K562 (cell line): Measurements from ENCODE around the gene GADD45B. TPM values are rescaled to one million over a fixed set of nuclear protein-coding genes. Genes with fewer than 3 reads are reported as not detected.

ENCODE experiments used
- ATAC-seq: fragments of 200-7000 bp; cut with Tn5 transposase; 3 replicates; pipeline ENCODE4 v1.9.1; 2020; ENCODE audit warnings: moderate library complexity
- BruUV-seq: library from RNA; stranded (reverse); fragments of 400-500 nt; replicated peaks from 2 replicates; lab custom pipeline; 2021; lab: Mats Ljungman, UMichigan
- CTCF ChIA-PET: fragments of 300-600 bp; formaldehyde crosslinking; extraction: SDS; loops from one replicate; lab custom pipeline; 2021; ENCODE audit warnings: low intra/inter-chr PET ratio; lab: Yijun Ruan, JAX
- POLR2A ChIA-PET: fragments of 300-600, 350-650 bp; sonication (Branson Sonifier 250); formaldehyde crosslinking; extraction: SDS; loops from one replicate; lab custom pipeline; 2021; ENCODE audit warnings: antibody characterized with exemption, inconsistent platforms; lab: Yijun Ruan, JAX
- DNase-seq, 4 experiments: peaks; one replicate each; pipeline versions ENCODE4 v3.0.0 to v3.0.0-alpha.2; 2011 to 2018; ENCODE audit warnings: low spot score in 3 of 4, mixed read lengths in 3 of 4; ENCODE audit errors: extremely low read depth in 1 of 4
- FAIRE-seq: peaks from 2 replicates; lab custom pipeline; 2011; peaks lifted over from hg19 to GRCh38; lab: Jason Lieb, UNC
- H2AFZ ChIP-seq: 2 replicates; pipeline ENCODE4 v1.6.0; 2011; ENCODE audit warnings: low read depth, low read length, control low read depth, inconsistent platforms
- H3K27ac ChIP-seq: fragments of 200-600 bp; 3 replicates; pipeline ENCODE4 v1.8.0; 2011; ENCODE audit warnings: low read depth, mild to moderate bottlenecking, control low read depth, inconsistent platforms, low read length, moderate library complexity, mixed read lengths; ENCODE audit errors: extremely low read depth
- H3K27me3 ChIP-seq, 2 experiments: fragments of 300-600 bp in 1 of 2; 2 replicates in 1 of 2; 3 replicates in 1 of 2; pipeline versions ENCODE4 v1.6.0 to v1.8.0; 2011; ENCODE audit warnings: inconsistent platforms in 2 of 2, low read length in 2 of 2, mild to moderate bottlenecking in 1 of 2, mixed read lengths in 1 of 2, moderate library complexity in 1 of 2; ENCODE audit not compliant: control insufficient read depth in 2 of 2, insufficient read depth in 2 of 2
- H3K36me3 ChIP-seq: fragments of 300-600 bp; 3 replicates; pipeline ENCODE4 v1.8.0; 2011; ENCODE audit warnings: mild to moderate bottlenecking, low read length, inconsistent platforms; ENCODE audit not compliant: control insufficient read depth, insufficient read depth
- H3K4me1 ChIP-seq, 2 experiments: fragments of 200-600 bp in 1 of 2; replicated peaks in 1 of 2; 2 replicates in 1 of 2; 3 replicates in 1 of 2; pipeline versions ENCODE4 v1.5.1 to v1.8.0; 2011; ENCODE audit warnings: inconsistent platforms in 2 of 2, low read length in 2 of 2, mild to moderate bottlenecking in 1 of 2, mixed read lengths in 1 of 2, moderate library complexity in 1 of 2; ENCODE audit not compliant: control insufficient read depth in 2 of 2, insufficient read depth in 2 of 2
- H3K4me2 ChIP-seq: 2 replicates; pipeline ENCODE4 v1.6.1; 2011; ENCODE audit warnings: low read length, control low read depth, inconsistent platforms, mixed read lengths; ENCODE audit not compliant: insufficient read depth
- H3K4me3 ChIP-seq: fragments of 200-600 bp; sonication (generic), shearing (Covaris generic); 2 replicates; pipeline ENCODE4 v1.5.1; 2016; ENCODE audit warnings: control low read depth, inconsistent platforms
- H3K79me2 ChIP-seq: fragments of 200-600 bp; 3 replicates; pipeline ENCODE4 v1.8.0; 2011; ENCODE audit warnings: low read length, inconsistent platforms; ENCODE audit not compliant: control insufficient read depth, insufficient read depth
- H3K9ac ChIP-seq, 2 experiments: 2 replicates each; pipeline versions ENCODE4 v1.6.0 to v1.6.1; 2011; ENCODE audit warnings: low read depth in 2 of 2, low read length in 2 of 2, control low read depth in 1 of 2, inconsistent platforms in 1 of 2, mild to moderate bottlenecking in 1 of 2, mixed read lengths in 1 of 2; ENCODE audit not compliant: insufficient read depth in 1 of 2
- H3K9me1 ChIP-seq: one replicate; pipeline ENCODE4 v1.6.0; 2011; ENCODE audit warnings: inconsistent platforms, mild to moderate bottlenecking, low read length, moderate library complexity; ENCODE audit not compliant: control insufficient read depth, insufficient read depth
- H3K9me3 ChIP-seq: replicated peaks from 2 replicates; pipeline ENCODE4 v1.5.1; 2011; ENCODE audit warnings: low read depth, low read length, inconsistent platforms; ENCODE audit not compliant: control insufficient read depth, insufficient read depth
- H4K20me1 ChIP-seq: replicated peaks from 2 replicates; pipeline ENCODE4 v1.6.1; 2011; ENCODE audit warnings: low read length, inconsistent platforms, mixed read lengths; ENCODE audit not compliant: control insufficient read depth, insufficient read depth
- ATF1 ChIP-seq, 2 experiments: fragments of 450-650 bp in 1 of 2; IDR thresholded peaks; 2 replicates each; pipeline ENCODE4 v1.6.1; 2016; ENCODE audit warnings: missing compliant biosample characterization in 1 of 2, missing genetic modification characterization in 1 of 2
- ATF4 ChIP-seq: fragments of 450-650 bp; formaldehyde crosslinking; IDR thresholded peaks from 2 replicates; pipeline ENCODE4 v1.4.0; 2022; ENCODE audit warnings: mild to moderate bottlenecking, moderate library complexity
- CBFA2T3 ChIP-seq: fragments of 450-650 bp; IDR thresholded peaks from 2 replicates; pipeline ENCODE4 v1.6.1; 2017
- CC2D1A ChIP-seq: fragments of 450-650 bp; IDR thresholded peaks from 2 replicates; pipeline ENCODE4 v1.6.1; 2017; ENCODE audit warnings: mild to moderate bottlenecking
- FOXM1 ChIP-seq, 2 experiments: fragments of 450-650 bp in 1 of 2; sonication (generic) in 1 of 2; formaldehyde crosslinking in 1 of 2; IDR thresholded peaks; 2 replicates each; pipeline versions ENCODE4 v1.6.1 to v1.9.0; 2017 to 2022; ENCODE audit warnings: low read depth in 2 of 2, mild to moderate bottlenecking in 2 of 2, missing genetic modification reagents in 1 of 2, moderate library complexity in 1 of 2
- KHSRP ChIP-seq: fragments of 450-650 bp; IDR thresholded peaks from 2 replicates; pipeline ENCODE4 v1.6.1; 2017
- MLX ChIP-seq, 2 experiments: fragments of 450-650 bp in 1 of 2; sonication (generic) in 1 of 2; formaldehyde crosslinking; conservative IDR thresholded peaks; 2 replicates each; pipeline versions ENCODE4 v1.4.0 to v1.8.1; 2020 to 2022; ENCODE audit warnings: mild to moderate bottlenecking in 1 of 2, missing genetic modification reagents in 1 of 2
- NR2C1 ChIP-seq, 2 experiments: fragments of 450-650 bp; IDR thresholded peaks; 2 replicates each; pipeline ENCODE4 v1.6.1; 2017; ENCODE audit warnings: mild to moderate bottlenecking in 2 of 2, antibody characterized with exemption in 1 of 2, inconsistent platforms in 1 of 2, missing compliant biosample characterization in 1 of 2, missing genetic modification characterization in 1 of 2
- RBM25 ChIP-seq: fragments of 200-400 bp; formaldehyde crosslinking; IDR thresholded peaks from 2 replicates; pipeline ENCODE4 v1.6.1; 2018; ENCODE audit warnings: low read length, low read depth, moderate library complexity; ENCODE audit not compliant: severe bottlenecking
- SIRT6 ChIP-seq: IDR thresholded peaks from one replicate; pipeline ENCODE4 v1.6.1; 2012; ENCODE audit warnings: low read depth, mild to moderate bottlenecking, control low read depth, inconsistent platforms, low read length, moderate library complexity
- SREBF1 ChIP-seq: fragments of 150-350 bp; IDR thresholded peaks from 2 replicates; pipeline ENCODE4 v1.6.1; 2014; ENCODE audit warnings: antibody characterized with exemption, low read depth, low read length, borderline replicate concordance
- ZFP36 ChIP-seq: fragments of 150-350 bp; IDR thresholded peaks from 2 replicates; pipeline ENCODE4 v1.6.1; 2018; ENCODE audit warnings: low read length, low read depth; ENCODE audit not compliant: partially characterized antibody
- ZNF134 ChIP-seq: fragments of 250-450 bp; sonication (Bioruptor Pico); conservative IDR thresholded peaks from 2 replicates; pipeline ENCODE4 v1.4.0; 2020
- ZNF239 ChIP-seq: fragments of 250-450 bp; sonication (Bioruptor Pico); IDR thresholded peaks from 2 replicates; pipeline ENCODE4 v1.4.0; 2020; ENCODE audit warnings: mild to moderate bottlenecking
- ZNF586 ChIP-seq: fragments of 450-650 bp; formaldehyde crosslinking; conservative IDR thresholded peaks from 2 replicates; pipeline ENCODE4 v1.4.0; 2020; ENCODE audit warnings: mild to moderate bottlenecking, moderate library complexity
- ZNF644 ChIP-seq: fragments of 200-800 bp; sonication (Bioruptor generic); IDR thresholded peaks from 2 replicates; pipeline ENCODE4 v1.6.1; 2016; ENCODE audit warnings: low read depth, missing genetic modification characterization, missing compliant biosample characterization
- WGBS: fragments of 100-300 bp; shearing (Covaris generic); methylation state at CpG from one replicate; pipeline ENCODE4 v1.1.6; 2016; ENCODE audit warnings: low coverage, mixed read lengths; ENCODE audit not compliant: insufficient coverage; ENCODE audit errors: missing lambda C conversion rate; 5-methylcytosine and 5-hydroxymethylcytosine counted together
- in situ Hi-C: fragments of 300-500 bp; cut with MboI; formaldehyde crosslinking; loops from 4 replicates; pipeline ENCODE4 v1.15.0; 2018; ENCODE audit warnings: inconsistent platforms, mixed read lengths
- intact Hi-C: fragments of 100-400 bp; cut with micrococcal nuclease; formaldehyde crosslinking; loops from 2 replicates; pipeline ENCODE4 v1.14.2; 2022
- polyA plus RNA-seq, 8 experiments: library from polyadenylated mRNA; depleted of rRNA in 4 of 8; stranded (reverse) in 5 of 8; unstranded in 3 of 8; fragments of >200 nt; fragmentation: Nextera tagmentation in 2 of 8; fragmentation: Illumina TruSeq in 1 of 8; extraction: Ambion mirVana in 2 of 8; extraction: Trizol in 1 of 8; gene quantifications; 2 replicates each; pipeline versions ENCODE4 v1.2.1 to v1.2.3, GENCODE V29; 2011 to 2014; ENCODE audit warnings: inconsistent platforms in 1 of 8, missing spikeins in 1 of 8
- total RNA-seq, 7 experiments: library from RNA; depleted of rRNA in 6 of 7; stranded (reverse); fragments of >200 nt in 6 of 7; fragmentation: Illumina TruSeq in 2 of 7; extraction: Trizol in 2 of 7; gene quantifications; 2 replicates each; pipeline versions ENCODE4 v1.2.1 to v1.2.3, GENCODE V29; 2011 to 2021; ENCODE audit warnings: low replicate concordance in 1 of 7

GADD45B gene
- total and polyA plus RNA-seq, 9 of the 15 experiments (the other 6 are each of a cell fraction or from before 2014, with no cell fraction given), result 0.06 to 4.1 (median 2.1) TPM

- Histone ChIP-seq H3K4me3 (no peak overlapping the region), H3K4me1 (peaks cover 0 to 27% of the 10 kb centered on the region in 2 experiments; a peak in 3 of 5 replicates), H3K27ac (no peak overlapping the region)
- TF ChIP-seq KHSRP, result no peak
- peak; percentile 34 for TF ChIP-seq RBM25
- TF ChIP-seq SREBF1, result no peak
- TF ChIP-seq CC2D1A, result no peak
- TF ChIP-seq MLX (CRISPR knock-in tag; conservative IDR thresholded peaks at IDR 0.05), result no peak
- TF ChIP-seq ATF4 (CRISPR knock-in tag), result no peak
- TF ChIP-seq NR2C1 (IDR thresholded peaks at IDR 0.05), result no peak
- no peak for TF ChIP-seq NR2C1 (tag; IDR thresholded peaks at IDR 0.05)
- TF ChIP-seq SIRT6, result no peak
- no peak for TF ChIP-seq ATF1 (CRISPR knock-in tag; IDR thresholded peaks at IDR 0.05)
- TF ChIP-seq ATF1 (tag; IDR thresholded peaks at IDR 0.05), result no peak
- peak; percentile 45; the same call in 1 of the 2 replicates for TF ChIP-seq FOXM1 (IDR thresholded peaks at IDR 0.05; ENCODE audit: low read depth)
- TF ChIP-seq FOXM1 (CRISPR knock-in tag; IDR thresholded peaks at IDR 0.05; ENCODE audit: low read depth), result no peak
- TF ChIP-seq ZNF134 (CRISPR knock-in tag), result peak; percentile 96
- no peak for TF ChIP-seq ZNF644 (tag)
- TF ChIP-seq ZNF239 (CRISPR knock-in tag), result no peak
- TF ChIP-seq CBFA2T3, result no peak
- TF ChIP-seq ZNF586 (CRISPR knock-in tag), result no peak
- TF ChIP-seq ZFP36, result peak; percentile 47
- TF ChIP-seq, all 486 proteins: peak for 4
- no peak overlapping the region for H2AFZ ChIP-seq
- in situ Hi-C loops (no loop called here), intact Hi-C loops (no loop called here)
- ATAC-seq (no peak), DNase-seq (no peak), FAIRE-seq (no peak)
- no peak overlapping the region for H3K9ac ChIP-seq
- ChIA-PET POLR2A (interaction anchor here (1.0 kb wide), 1 partner anchor 20 kb away, joined by 3 read pairs; no protein-coding TSS in a partner anchor), CTCF (no interaction called here)
- WGBS, result 47% methylated on average over 6 of the region's 6 CpGs
- no peaks in the 10 kb centered on the region for H3K9me1 ChIP-seq
- no peaks in the 10 kb centered on the region for H3K79me2 ChIP-seq
- no peaks in the 10 kb centered on the region for H3K9me3 ChIP-seq
- peaks cover 6% of the 10 kb centered on the region; the same call in 1 of the 2 replicates for H4K20me1 ChIP-seq
- no TSS peak for BruUV-seq
- H3K4me2 ChIP-seq, result no peak overlapping the region
- no peaks in the 10 kb centered on the region for H3K36me3 ChIP-seq
- H3K27me3 ChIP-seq, result peaks cover 5 to 31% of the 10 kb centered on the region in 2 experiments; a peak in 4 of 5 replicates
These were observed 43.6 kb downstream of the GADD45B start for GRCh38 chr19:2519482-2519881.
